HG03196 (cell line): ENCODE results near the gene PBX3.
"Not testable (repeated sequence)": the region's sequence is repeated elsewhere in the genome, so short reads cannot be mapped to it uniquely, and the experiment has no call there.

Experiments
- ATAC-seq: cut with Tn5 transposase; IDR thresholded peaks from one replicate; pipeline ENCODE4 v1.9.1; 2021; ENCODE audit not compliant: unreplicated experiment

The PBX3 gene

DNA sequence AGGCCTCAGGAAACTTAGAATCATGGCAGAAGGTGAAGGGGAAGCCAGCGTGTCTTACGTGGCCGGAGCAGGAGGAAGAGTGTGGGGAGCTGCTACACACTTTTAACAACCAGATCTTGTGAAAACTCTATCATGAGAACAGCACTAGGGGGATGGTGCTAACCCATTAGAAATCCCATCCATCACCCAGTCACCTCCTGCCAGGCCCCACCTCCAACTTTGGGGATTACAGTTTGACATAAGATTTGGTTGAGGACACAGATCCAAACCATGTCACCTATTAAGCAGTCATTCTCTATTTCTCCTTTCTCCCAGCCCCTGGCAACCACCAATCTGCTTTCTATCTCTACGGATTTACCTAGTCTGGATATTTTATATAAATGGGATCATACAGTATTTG, 26.9 kb downstream of the PBX3 start:
- ATAC-seq = no peak

DNA sequence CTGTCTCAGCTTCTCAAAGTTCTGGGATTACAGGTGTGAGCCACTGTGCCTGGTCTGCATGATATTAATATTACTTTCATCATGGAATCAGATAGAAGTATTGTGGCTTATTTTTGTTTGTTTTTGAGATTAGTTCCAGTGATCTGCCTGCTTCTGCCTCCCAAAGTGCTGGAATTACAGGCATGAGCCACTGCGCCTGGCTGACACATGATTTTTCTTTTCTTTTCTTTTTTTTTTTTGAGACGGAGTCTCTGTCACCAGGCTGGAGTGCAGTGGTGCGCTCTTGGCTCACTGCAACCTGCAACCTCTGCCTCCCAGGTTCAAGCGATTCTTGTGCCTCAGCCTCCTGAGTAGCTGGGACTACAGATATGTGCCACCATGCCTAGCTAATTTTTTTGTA, 29.6 kb downstream of the PBX3 start:
- ATAC-seq = not testable (repeated sequence)

DNA sequence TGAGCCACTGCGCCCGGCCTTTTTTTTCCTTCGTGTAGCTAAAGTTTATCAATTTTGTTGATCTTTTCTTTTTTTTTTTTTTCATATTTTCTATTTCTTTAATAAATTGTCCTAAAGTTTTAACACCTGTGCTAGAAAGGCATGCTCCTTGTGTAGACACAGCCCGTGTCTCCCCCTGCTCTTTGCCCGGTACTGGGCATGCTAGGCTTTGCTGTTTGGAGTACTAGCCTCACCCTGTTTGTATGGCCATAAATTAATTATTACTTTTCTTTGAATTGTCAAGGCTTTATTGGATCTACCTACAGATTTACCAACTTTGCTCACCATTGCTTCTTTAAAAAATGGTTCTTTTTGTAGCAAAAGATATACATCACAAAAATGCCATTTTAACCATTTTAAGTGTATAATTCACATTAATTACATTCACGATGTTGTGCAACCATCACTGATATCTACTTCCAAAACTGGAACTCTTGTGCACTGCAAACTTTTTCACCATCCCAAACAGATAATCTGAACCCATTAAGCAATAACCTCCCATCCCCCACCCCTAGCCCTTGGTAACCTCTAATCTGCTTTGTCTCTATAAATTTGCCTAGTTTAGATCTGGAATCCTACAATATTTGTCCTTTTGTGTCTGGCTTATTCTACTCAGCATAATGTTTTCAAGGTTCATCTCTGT, 31.5 kb downstream of the PBX3 start:
- ATAC-seq = not testable (repeated sequence)

DNA sequence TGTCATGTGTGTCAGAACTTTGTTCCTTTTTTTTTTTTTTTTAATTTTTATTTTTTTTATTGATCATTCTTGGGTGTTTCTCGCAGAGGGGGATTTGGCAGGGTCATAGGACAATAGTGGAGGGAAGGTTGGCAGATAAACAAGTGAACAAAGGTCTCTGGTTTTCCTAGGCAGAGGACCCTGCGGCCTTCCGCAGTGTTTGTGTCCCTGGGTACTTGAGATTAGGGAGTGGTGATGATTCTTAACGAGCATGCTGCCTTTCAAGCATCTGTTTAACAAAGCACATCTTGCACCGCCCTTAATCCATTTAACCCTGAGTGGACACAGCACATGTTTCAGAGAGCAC, 32.0 kb downstream of the PBX3 start:
- not testable (repeated sequence) for ATAC-seq

DNA sequence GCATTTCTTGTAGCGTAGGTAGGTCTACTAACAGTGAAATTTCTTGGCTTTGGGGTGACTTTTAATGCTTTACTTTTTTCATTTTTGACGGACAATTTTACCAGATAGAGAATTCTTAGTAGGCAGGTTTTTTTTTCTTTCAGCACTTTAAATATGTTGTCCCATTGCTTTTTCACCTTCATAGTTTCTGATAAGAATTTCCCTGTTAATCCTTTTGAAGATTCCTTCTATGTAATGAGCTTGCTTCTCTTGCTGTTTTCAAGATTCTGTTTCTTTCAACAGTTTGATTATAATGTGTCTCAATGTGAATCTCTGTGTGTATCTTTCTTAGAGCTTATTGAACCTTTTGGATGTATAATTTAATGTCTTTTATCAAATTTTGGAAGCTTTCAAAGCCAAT, 35.5 kb downstream of the PBX3 start:
- no peak for ATAC-seq

DNA sequence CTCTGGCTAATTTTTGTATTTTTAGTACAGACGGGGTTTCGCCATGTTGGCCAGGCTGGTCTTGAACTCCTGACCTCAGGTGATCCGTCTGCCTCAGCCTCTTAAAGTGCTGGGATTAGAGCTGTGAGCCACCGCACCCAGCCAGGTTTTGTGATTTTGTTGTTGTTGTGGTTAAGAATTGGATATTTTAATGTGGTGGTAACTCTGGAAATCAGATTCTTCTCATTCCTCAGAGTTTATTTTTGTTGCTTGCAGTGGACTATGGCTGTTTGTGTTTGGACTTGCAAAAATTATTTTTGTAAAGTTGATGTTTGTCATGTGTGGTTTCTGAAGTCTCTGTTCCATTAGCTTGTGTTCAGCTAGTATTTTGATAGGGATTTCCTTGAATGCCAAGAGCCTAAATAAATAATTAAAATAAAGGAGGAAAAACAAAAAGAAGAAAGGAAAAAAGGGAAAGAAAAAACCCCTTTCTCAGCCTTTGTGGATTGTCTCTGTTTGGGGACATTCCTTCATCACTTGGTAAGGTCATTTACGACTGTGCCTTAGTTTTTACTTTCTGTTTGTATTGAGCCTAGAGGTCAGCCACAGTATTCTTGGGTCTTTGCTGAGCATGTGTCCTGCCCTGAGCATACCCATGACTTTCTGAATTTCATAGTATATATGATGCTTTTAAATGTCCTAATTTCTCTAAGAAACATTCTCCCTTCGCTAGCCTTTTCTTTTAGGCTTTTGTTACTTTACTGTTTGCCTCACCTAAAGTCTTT, 37.3 kb downstream of the PBX3 start:
- ATAC-seq = no peak

DNA sequence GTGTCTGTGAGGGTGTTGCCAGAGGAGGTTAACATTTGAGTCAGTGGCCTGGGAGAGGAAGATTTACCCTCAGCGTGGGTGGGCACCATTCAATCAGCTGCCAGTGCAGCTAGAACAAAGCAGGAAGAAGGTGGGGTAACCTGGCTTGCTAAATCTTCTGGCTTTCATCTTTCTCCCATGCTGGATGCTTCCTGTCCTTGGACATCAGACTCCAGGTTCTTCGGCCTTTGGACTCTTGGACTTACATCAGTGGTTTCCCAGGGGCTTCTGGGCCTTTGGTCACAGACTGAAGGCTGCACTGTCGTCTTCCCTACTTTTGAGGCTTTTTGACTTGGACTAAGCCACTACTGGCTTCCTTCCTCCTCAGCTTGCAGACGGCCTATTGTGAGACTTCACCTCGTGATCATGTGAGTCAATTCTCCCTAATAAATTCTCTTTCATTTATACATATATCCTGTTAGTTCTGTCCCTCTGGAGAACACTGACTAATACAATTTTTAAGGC, 38.1 kb downstream of the PBX3 start:
- ATAC-seq = no peak

DNA sequence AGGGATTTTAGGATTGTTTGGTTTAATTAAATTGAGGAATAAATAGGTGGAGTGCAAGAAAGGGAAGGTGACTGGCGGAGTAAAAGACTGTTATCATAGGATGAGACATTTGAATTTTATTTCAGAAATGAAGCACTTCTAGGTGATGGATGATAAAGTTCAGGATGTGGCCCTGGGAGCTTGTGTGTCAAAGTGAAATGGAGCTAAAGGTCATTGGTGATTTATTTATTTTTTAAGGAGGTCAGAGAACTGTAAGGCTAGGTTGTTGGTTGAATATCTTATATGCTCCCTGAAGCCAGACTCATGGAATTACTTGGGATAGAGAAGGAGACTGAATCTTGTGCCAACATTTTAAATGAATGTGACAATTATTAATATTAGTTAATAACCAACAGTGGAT, 40.5 kb downstream of the PBX3 start:
- no peak for ATAC-seq

DNA sequence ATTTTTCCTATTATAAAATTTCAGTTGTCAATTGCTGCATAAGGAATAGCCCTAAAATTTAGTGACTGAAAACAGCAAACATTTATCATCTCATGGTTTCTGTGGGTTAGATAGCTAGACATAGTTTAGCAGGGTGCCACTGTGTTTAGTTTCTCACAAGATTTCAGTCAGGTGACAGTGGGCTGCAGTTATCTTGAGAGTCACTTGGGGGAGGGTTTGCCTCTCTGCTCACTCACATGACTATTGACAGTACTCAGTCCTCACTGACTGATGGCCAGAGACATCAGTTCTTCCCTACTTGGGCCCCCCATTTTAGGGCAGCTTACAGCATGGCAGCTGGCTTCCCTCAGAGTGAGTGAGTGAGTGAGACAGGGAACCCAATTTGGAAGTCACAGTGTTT, 42.0 kb downstream of the PBX3 start:
- no peak for ATAC-seq

DNA sequence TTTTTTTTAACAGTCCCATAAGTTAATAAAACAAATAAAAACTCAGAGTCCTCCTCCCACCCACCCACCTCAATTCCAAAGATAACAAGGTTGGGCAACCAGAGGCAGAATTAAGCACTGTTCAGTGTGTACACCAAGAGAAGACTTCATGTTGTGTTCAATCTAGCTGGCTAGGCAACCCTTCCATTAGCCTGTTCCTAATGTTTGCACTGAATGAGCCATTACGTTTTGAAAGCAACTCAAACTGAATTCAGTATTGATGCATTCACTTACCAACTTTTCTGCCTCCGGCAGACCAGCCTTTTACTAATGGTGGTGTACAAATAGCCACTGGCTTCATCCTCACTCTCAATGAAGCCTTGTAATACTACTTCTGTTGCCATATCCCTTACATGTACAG, 47.5 kb downstream of the PBX3 start:
- ATAC-seq = no peak

DNA sequence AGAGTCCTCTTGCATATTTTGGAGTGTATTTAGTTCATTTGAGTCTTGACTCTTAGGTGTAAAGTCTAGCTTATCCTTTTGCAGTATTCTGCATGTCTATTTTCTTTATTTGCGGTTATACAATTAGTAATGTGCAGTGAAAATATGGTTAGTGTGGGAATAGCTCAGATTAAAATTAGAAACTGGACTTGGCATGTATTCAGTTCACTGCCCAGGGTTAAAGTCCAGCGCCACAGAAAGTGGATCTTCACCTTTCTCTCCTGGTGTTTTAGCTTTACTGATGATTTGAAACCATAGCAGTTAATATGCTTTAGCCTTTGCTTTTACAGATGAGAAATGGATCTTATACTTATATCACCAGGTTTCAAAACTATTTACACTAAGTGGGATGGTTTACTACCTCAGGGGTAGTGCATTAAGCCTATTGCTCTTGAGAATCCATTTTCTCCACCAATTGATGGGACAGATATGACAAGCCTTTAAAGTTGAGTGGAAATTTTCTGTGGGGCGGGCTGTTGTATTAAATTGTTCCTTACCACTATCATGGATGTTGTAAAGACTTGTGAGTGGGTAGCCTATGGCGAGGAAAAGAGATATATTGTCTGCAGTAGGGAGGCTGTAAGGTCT, 48.9 kb downstream of the PBX3 start:
- no peak for ATAC-seq

DNA sequence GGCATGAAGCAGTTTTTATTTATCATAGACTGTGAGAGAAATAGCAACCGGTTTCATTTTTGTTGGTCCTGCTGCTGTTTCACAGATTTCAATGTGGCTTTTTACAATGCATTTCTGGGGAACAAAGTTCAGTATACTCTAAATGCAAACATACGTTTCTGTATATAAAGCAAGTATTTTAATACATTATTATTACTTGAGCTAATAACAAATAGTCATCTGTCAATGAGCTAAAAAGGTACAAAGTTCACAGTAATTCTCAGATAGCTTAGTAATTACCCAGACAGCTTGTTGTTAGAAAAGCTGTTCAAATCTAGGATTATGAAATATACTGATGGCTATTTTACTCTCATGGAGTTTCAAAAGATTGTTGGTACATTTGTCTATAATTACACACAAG, 50.8 kb downstream of the PBX3 start:
- no peak for ATAC-seq

DNA sequence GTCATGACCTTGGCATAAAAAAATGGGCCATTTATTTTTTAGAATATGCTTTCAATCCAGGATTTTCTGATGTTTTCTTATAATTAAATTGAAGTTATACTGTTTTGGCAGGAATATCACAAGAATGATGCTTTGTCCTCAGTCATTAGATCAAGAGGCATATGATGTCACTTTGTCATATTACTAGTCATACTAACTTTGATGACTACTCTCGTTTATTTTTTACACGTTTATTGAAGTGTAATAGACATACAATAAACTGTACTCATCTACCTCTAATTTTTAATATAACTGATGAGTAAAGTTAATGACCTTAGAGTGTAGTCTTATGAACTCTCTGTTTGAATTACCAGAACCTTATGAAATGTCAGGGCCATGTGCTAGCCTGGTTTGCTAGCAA, 56.4 kb downstream of the PBX3 start:
- no peak for ATAC-seq

DNA sequence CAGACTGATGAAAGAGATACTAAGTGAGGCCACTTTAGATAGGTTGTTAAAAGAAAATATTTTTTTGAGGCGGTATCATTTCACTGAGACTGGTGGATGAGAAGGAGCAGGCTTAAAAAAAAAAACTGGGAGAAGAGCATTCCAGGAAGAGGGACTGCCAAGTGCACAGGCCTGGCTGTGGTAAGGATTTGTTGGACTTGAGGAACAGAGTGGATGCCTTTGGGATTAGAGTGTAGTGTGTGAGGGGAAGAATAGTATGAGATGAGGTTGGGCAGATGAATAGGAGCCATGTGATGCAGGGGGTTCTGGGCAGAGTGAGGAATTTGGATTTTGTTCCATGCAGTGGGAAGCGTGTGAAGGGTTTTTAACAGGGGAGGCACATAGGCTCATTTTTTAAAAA, 57.9 kb downstream of the PBX3 start:
- no peak for ATAC-seq

DNA sequence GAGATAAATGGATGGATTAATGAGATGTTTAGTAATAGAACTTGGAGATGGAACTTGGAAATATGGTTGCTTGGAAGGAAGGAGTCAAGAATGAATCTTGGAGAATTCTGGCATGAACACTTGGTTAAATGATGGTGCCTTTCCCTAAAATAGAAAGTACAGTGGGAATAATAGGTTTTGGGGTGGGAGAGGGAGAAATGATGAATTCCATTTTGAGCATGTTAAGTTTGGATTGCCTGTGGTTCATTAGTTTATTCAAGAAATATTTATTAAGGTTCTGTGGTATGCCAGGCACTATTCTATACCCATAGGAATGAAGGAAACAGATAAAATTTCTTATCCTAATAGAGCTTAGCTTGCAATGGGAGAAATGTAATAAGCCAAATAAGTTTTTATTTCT, 58.4 kb downstream of the PBX3 start:
- ATAC-seq = no peak

DNA sequence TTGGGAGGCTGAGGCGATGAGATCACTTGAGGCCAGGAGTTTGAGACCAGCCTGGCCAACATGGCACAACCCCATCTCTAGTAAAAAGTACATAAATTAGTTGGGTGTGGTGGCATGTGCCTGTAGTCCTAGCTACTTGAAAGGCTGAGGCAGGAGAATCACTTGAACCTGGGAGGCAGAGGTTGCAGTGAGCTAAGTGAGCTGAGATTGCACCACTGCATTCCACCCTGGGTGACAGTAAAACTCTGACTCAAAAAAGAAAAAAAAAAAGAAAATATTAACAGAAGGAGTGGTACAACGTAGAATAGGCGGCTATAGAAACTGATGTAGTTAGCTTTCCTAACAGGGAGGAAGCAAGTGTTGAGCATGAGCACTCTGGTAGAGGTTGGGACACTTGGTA, 59.9 kb downstream of the PBX3 start:
- no peak for ATAC-seq

DNA sequence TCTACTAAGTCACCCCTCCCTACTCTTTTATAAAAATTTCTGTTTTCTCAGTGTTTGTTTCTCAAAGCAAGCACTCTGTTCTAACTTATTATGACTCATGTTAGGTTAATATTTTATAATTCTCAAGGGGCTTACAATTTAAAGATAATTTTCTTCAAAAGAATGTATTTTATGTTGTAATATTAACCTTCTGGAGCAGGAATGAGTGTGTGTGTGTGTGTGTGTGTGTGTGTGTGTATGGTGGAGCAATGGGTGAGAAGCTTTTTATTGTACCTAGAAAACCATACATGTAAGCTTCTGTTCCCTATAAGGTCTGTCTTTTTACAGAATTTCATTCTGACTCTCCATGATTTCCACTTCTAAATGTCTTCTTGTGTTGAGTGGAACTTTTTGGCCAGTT, 63.0 kb downstream of the PBX3 start:
- no peak for ATAC-seq

DNA sequence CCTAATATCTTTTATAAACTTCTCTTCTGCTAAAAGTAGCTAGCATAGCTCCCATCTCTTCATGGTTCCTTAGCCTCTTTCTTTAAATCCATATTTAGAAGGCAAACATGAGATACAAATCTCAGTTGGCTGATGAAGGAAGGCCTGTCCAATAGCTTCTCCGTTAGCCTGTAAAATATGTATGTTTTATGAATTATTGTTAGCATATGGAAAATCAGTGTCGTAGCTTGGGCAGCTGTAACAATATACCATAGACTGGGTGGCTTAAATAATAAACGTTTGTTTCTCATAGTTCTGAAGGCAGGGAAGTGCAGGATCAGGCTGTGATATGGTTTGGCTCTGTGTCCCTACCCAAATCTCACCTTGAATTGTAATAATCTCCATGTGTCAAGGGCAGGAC, 63.8 kb downstream of the PBX3 start:
- ATAC-seq = no peak

DNA sequence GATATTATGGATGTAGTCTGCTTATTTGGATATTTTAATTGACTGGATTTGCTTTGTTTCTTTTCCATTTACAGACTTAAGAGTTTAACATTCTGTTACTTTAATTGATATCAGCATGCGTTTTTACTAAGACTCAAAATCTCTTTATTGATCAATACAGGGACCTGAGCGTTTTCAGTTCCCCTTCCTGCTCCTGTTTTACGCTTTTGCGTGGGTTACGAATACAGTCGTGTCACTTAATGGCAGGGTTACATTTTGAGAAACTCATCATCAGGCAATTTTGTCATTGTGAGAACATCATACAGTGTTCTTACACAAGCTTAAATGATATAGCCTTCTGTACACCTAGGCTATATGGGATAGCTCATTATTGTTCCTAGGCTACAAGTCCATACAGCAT, 65.2 kb downstream of the PBX3 start:
- no peak for ATAC-seq

DNA sequence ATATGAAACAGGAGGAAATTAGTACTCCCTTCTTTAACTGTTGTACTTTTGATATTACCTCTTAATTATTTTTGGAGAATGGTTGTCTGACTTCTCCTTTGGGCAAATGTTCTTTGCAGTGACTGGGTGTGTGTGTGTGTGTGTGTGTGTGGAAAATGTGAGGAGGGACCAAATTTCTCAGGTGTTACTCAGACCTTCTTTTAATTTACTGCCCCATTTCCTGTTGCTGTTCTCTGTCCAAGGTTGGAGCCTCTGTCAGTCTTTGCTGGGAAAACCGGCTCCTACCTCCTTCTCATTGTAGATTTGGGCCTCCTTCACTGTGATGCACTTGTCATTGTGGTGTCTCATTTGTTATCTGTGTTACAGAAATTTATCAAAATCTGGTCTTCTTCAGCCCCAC, 68.4 kb downstream of the PBX3 start:
- no peak for ATAC-seq

DNA sequence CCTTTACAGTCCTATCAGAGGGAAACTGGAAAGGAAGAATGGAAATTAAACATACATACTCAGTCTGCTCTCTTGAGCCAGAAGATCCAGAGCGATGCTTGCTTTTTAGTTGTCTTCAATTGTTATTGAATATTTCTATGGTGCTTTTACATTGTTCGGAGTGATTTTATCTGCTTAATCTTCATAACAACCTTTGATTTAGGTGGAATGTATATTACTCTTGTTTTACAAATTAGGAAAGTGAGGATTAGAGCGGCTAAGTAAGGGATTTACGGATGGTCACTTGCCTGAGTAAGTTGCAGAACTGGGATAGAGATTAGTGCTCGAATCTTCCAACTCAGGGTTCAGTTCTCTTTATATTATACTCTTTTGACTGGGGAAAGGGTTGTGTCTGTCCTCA, 69.1 kb downstream of the PBX3 start:
- no peak for ATAC-seq

DNA sequence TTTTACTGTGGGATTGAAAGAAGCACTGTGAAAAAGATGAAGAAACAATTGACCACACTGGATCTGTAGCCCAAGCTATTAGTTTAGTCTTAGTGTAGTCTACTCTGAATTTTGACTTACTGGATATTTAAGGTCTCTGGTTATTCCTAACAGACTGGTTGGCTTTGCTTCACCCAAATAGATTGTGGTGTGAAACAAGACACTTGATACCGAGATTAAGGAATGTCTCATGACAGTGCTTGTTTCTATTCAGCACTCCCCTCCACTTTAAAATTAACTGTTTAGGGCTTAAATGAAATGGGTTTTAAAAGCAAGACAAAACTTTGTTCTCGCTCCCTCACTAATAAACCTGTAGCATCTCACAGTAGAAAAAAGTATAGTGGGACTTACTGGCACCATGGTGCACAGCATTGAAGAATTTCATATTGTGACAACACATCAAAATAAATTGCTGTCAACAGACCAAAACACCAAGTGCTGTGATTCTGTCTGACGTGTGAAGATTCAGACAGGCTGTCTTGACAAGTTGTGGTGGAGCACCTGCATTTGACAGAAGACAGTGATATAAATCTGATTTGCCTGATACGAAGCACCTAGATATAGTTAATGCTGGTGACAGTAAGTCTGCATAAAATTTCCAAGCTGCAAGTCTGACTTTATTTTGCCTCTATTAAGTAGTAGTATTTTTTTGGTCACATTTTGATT, 73.1 kb downstream of the PBX3 start:
- ATAC-seq = no peak
